Left renal cortex interstitium (tissue), 4 donors: ENCODE measurements around the gene MSANTD7. TPM values are rescaled to one million over a fixed set of nuclear protein-coding genes. Genes with fewer than 3 reads are reported as not detected.
"Not testable (repeated sequence)": the region's sequence is repeated elsewhere in the genome, so short reads cannot be mapped to it uniquely, and the experiment has no call there.

Source experiments
- DNase-seq, 4 donors: peaks; one replicate each; pipeline ENCODE4 v3.0.0-alpha.2; 2013; ENCODE audit warnings: low read depth in 4 of 4, low spot score in 2 of 4, missing footprints in 1 of 4
- polyA plus RNA-seq, 4 donors: library from polyadenylated mRNA; unstranded; fragments of 120-200 nt; gene quantifications; one replicate each; pipeline ENCODE4 v1.2.1, GENCODE V29; 2013; ENCODE audit not compliant: insufficient read length in 4 of 4

MSANTD7 gene
- 10 to 100 TPM; 13.7 to 17.6 (median 16.7) TPM for polyA plus RNA-seq

- peak; percentile 99 to 100 (median 100) for DNase-seq
Observed at GRCh38 chr10:14837757-14838581, at the start of gene MSANTD7, which contains the start of the genes CDNF and HSPA14. TSS of gene MSANTD7 (plus strand) at chr10:14838306. CDS start at chr10:14842285, 3,979 bp downstream. TSS of gene CDNF (minus strand) at chr10:14838037. CDS start at chr10:14837946, 91 bp downstream. TSS of gene HSPA14 (plus strand) at chr10:14838306. CDS start at chr10:14838403, 97 bp downstream.

DNA sequence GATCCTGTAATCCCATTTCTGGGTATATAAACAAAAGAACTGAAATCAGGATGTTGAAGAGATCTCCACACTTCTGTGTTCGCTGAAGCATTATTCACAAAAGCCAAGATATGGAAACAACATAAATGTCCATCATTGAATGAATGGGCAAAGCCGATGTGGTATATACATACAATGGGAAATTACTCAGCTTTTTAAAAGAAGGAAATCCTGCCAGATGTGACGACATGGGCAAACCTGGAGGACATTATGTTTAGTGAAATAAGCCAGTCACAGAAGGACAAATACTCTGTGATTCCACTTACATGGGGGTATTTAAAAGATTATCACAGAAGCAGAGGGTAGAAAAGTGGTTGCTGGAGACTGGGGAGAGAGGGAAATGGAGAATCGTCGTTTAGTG, 39.5 kb upstream of the MSANTD7 start:
- no peak for DNase-seq

- DNase-seq, result no peak
Observed at GRCh38 chr10:14800397-14800796, 37.7 kb upstream of the MSANTD7 start.

DNA sequence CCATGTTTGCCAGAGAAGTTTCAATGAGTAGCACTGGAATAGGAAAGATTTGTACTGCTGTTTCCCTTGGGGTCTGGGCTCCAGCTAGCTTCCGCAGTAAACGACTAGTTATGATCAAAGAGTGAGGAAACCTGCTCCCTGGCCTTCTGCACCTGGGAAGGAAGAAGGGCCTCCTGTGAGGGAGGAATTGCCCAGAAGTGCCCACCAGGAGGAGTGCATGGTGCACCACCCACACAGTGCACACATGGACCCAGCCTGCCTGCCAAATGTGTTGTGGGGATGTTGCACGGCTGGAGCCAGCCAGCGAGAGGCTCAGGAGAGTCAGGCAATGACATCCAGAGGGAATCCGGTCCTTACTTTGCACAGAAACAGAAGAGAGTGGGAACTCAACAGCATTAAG, 36.4 kb upstream of the MSANTD7 start:
- DNase-seq, result no peak

DNA sequence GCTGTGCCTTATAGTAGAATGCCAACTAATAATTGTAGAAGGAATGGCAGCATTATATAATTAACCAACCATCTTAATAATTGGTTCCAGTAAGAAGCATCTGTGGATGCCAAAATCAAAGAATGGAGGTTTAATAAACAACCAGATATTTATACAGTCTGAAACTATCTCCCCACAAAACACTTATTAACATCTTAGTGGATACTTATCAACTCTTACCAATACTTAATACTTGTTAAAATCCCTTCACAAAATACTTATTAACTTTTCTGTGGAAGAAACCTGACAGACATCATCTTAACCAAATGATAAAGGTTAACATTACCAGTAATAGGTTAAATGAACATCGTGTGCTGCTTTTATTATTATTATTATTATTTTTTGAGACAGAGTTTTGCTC, 34.3 kb upstream of the MSANTD7 start:
- no peak for DNase-seq

DNA sequence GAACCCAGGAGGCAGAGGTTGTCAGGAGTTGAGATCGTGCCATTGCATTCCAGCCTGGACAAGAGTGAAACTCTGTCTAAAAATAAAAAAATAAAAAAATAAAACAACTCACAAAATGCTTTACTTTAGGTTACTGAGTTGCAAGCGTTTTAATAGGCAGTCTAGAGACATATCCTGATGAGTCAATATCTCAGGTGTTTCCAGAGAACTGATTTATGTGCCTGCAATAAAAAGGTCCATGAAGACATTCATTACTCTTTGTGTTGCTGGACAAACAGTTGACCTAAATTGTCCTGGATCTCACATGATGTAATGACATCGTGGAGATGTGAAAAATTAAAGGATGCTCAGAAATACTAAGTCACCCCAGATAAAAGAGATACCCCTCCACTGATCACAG, 31.8 kb upstream of the MSANTD7 start:
- no peak for DNase-seq

DNA sequence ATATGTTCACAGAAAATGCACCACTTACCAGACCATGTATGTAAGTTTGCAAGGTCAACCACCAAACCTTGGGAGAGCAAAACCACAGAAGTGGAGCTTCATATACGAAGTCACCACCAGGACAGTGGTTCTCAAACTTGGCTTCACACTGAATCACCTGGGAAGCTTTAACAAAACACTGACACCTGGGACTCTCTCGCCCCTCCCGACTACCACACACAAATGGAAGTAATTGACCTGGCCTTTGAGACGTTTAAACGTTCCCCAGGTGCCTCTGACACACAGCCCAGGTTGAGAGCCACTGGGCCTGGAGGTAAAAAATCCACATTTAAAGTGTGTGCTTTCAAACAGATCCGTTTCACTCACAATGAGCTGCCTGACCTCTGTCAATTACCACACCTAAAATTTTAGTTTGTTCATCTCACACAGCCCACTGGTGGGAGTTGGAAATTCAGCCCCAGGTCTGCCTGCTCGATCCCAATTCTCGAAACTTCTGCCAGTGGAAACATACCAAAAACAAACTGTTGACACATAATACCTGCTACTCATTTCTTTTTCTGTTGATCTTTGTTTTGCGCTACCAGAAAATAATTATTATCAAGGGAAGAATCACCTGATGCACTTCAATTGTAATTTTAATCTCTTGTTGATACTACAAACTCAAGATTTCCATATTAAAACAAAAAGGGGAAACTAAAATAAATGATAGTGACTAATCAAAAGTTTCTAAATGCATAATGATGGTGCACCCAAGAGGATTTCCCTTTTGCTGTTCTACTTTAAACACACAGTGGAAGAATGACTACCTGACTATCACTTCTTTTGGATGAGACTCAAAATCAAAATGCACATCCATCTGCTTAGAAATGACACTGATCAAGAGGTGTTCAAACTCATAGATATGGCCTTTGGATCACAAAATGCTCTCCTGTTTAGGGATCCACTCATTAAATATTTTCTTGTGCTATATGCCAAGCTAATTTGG, 26.8 kb upstream of the MSANTD7 start:
- no peak for DNase-seq

GRCh38 chr10:14812271-14812670, 25.8 kb upstream of the MSANTD7 start:
- no peak for DNase-seq

DNA sequence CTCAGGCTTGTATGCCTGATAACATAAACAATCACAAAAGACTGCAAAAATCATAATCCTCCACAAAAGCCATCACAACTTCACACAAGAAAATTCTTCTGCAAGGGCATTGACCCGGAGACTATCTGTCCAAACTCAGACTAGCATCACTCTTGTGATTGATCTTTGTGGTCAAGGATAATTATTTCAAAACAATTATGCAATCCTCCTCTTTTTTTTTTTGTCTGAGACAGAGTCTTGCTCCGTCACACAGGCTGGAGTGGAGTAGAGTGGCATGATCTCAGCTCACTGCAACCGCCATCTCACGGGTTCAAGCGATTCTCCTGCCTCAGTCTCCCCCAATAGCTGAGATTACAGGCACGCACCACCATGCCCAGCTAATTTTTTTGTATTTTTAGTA, 22.4 kb upstream of the MSANTD7 start:
- no peak for DNase-seq

GRCh38 chr10:14816717-14817116, 21.4 kb upstream of the MSANTD7 start:
- not testable (repeated sequence) for DNase-seq

DNA sequence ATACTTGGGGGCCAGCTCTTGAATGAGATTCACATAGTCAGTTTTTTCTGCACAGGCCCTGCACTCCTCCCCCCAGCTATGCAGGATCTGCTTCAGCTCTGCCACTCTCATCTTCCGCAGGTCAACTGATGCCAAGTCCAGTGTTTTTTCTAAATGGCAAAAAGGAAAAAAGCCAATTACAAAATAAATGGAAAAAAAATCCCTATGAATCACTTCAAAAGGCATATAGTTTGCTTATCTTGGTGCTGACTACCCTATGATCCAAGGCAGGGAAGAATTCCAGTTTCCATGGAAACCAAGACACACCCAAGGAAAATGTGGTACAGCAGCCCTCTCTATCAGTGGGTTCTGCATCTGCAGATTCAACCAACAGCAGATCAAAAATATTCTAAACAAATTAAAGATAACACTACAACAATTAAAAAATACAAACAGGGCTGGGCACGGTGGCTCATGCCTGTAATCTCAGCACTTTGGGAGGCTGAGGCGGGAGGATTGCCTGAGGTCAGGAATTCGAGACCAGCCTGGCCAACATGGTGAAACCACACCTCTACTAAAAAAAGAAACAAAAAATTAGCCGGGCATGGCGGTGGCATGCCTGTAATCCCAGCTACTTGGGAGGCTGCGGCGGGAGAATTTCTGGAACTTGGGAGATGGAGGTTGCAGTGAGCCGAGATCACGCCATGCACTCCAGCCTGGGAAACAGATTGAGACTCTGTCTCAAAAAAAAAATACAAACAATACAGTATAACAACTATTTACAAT, 17.9 kb upstream of the MSANTD7 start:
- no peak for DNase-seq

DNA sequence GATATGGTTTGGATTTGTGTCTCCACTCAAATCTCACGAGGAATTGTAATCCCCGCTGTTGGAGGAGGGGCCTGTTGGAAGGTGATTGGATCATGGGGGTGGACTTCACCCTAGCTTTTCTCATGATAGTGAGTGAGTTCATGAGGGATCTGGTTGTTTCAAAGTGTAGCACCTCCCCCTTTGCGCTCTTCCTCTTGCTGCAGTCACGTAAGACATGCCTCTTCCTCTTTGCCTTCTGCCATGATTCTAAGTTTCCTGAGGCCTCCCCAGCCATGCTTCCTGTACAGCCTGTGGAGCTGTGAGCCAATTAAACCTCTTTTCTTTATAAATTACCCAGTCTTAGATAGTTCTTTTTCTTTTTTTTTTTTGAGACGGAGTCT, 17.3 kb upstream of the MSANTD7 start:
- no peak for DNase-seq

DNA sequence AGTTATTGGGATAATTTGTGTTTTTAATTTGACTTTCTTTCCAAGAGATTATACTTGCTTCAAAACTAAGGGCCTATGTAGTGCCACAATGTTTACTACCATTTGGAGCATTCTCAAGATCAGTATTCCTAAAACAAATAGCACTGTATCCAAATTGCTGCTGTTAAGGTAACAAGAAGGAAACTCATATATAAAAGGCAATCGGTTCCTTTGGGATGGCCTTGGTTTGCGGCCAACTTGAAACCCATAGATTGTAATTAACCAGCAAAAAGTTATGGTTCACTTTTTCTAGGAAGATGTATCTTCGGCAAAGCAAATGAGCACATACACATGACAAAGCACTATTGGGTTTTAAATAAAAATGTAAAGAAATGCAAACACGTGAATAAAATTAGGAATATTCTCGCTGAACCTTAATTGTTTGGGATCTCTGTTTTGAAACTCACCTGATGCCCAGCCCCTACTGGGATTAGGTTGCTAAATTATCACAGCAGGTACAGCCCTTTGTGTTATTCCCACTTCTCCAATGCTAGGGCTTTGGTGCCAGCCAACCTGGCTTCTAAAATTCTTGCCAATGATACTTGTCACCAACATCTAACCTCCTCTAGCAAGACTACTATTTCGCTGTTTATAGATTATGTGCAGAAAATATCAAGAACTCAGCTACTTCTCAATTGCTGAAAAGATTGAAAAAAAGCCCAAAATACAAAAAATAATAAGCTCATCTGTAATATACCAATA, 16.3 kb upstream of the MSANTD7 start:
- no peak for DNase-seq

DNA sequence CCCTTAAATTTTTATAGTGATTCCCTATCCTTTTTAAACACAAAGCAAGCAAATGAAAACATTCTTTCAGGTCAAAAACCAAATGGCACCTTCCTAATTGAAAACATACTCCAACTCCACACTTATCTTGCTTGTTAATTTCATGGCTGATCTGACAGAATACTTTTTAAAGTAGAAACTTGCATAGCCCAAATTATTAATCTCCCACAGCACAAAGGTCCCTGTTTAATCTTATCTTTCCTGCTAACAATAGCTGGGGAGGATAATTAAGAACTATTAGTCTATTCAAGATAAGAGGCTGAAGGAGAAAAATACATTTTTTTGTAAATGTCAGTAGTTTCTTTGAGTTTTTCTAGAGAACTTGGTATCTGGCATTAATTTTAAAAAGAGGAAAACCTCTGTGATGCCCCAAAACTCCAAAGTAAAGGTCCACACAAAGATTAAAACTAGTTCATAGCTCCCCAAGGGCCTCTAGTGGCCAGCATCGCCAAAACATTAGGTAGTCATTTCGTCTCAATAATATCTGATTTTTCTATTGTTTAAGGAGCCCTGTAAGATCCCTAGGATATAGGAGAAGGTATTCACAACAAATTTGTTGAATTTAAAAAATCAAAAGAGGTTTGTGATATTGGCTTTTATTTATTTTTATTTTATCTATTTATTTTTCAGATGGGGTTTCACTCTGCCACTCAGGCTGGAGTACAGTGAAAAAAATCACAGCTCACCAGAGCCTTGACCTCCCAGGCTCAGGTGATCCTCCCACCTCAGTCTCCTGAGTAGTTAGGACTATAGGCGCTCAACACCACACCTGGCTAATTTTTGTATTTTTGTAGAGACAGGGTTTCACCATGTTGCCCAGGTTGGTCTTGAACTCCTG, 15.0 kb upstream of the MSANTD7 start:
- DNase-seq, result peak in 1 of 4 donors; percentile 25

- no peak for DNase-seq
Observed at GRCh38 chr10:14823966-14824365, 14.1 kb upstream of the MSANTD7 start.

DNA sequence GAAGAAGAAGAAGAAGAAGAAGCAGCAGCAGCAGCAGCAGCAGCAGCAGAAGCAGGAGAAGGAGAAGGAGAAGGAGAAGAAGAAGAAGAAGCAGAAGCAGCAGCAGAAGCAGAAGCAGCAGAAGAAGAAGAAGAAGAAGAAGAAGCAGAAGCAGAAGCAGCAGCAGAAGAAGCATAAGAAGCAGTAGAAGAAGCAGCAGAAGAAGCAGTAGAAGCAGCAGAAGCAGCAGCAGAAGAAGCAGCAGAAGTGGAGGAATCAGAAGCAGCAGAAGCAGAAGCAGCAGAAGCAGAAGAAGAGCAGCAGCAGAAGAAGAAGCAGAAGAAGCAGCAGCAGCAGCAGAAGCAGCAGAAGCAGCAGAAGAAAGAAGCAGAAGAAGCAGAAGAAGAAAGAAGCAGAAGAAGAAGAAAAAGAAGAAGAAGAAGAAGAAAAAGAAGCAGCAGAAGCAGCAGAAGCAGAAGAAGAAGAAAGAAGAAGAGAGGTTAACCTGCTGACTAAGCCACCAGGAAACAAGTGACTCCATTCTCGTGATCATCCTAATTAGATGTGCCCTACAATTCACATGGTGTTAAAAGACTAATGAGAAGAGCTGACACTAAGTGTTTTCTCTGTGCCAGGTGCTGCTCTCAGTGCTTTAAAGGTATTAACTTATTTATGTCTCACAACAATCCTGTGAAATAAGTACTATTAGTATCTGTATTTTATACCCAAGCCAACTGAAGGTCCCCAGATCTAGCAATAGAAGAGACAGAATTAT, 11.9 kb upstream of the MSANTD7 start:
- DNase-seq, result no peak

GRCh38 chr10:14833106-14833505, 5.0 kb upstream of the MSANTD7 start:
- no peak for DNase-seq

DNA sequence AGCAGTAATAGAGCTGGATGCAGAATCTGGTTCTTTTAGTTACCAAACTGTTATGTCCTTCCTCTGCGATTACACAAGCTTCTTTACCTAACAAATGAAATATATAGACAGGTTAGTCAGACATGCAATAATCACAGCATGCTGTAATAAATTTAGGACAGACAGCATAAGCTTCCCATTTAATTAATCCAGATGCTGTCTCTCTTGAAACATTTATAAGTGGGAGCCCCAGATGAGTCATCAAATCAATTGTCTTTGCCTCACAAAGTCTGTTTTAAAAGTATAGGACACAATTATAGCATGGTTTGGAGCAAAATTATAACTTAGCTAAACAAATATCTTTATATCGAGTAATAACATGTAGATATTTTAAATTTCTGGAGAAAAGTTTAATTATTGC, 1.9 kb upstream of the MSANTD7 start:
- DNase-seq, result no peak
